A673 (cell line): ENCODE measurements around the gene PHKB.

Experiments
- EZH2 ChIP-seq: fragments of 200-600 bp; sonication (generic); IDR thresholded peaks from 2 replicates; pipeline ENCODE4 v1.6.1; 2017; ENCODE audit warnings: borderline replicate concordance, low read depth, mild to moderate bottlenecking, mixed read lengths, antibody characterized with exemption, low read length; ENCODE audit not compliant: poor library complexity, severe bottlenecking
- TF ChIP-seq, protein P1 (sequence below): fragments of 300-800, 200-600 bp; sonication (generic); conservative IDR thresholded peaks from 2 replicates; pipeline ENCODE4 v1.5.1; 2017; ENCODE audit warnings: low read depth, mild to moderate bottlenecking, antibody characterized with exemption, low read length, moderate library complexity, mixed read lengths

DNA sequence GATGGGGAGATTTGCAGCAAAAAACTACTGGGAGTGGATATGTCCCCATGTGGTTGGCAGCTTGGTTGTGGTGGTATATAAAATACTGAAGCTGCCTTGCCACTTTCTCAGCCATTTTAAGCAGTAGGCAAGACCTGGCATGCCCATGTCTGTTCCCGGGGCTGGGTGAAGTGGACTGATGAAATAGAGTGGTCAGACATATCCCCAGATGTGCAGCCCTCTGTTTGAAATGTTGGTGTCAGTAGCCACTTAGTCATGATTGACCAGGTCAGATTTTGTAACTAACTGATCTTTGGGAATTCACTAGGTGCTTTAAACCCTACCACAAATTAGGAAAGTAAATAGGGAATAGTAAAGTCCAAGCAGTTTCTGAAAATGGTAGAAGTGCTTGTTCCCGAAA lies 151.6 kb downstream of the PHKB start:
- TF ChIP-seq, protein P1, sequence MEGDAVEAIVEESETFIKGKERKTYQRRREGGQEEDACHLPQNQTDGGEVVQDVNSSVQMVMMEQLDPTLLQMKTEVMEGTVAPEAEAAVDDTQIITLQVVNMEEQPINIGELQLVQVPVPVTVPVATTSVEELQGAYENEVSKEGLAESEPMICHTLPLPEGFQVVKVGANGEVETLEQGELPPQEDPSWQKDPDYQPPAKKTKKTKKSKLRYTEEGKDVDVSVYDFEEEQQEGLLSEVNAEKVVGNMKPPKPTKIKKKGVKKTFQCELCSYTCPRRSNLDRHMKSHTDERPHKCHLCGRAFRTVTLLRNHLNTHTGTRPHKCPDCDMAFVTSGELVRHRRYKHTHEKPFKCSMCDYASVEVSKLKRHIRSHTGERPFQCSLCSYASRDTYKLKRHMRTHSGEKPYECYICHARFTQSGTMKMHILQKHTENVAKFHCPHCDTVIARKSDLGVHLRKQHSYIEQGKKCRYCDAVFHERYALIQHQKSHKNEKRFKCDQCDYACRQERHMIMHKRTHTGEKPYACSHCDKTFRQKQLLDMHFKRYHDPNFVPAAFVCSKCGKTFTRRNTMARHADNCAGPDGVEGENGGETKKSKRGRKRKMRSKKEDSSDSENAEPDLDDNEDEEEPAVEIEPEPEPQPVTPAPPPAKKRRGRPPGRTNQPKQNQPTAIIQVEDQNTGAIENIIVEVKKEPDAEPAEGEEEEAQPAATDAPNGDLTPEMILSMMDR: no peak
- TF ChIP-seq EZH2: no peak
